ENCODE data around the gene DOCK1.

DOCK1 gene

GRCh38 chr10:127463548-127463947 is 558.3 kb downstream of the DOCK1 start:
- H2BK120ac ChIP-seq (ENCODE audit: low read depth, low read length): no peak overlapping the region
- H4K8ac ChIP-seq (ENCODE audit: low read depth, low read length): no peak overlapping the region
- H2BK15ac ChIP-seq (ENCODE audit: low read length): no peak overlapping the region
- H3K18ac ChIP-seq (ENCODE audit: low read length): peak overlapping the region; percentile 62
- peaks cover 0 to 5% of the 10 kb centered on the region in 2 donors for H3K9me3 ChIP-seq (replicated peaks in 1 of 2; ENCODE audit: control insufficient read depth in 2 of 2, insufficient read depth in 1 of 2, low read depth in 1 of 2, low read length in 2 of 2)
- H2AFZ ChIP-seq (ENCODE audit: low read length): no peak overlapping the region
- no peak overlapping the region for H3K14ac ChIP-seq (ENCODE audit: low read length)
- no peaks in the 10 kb centered on the region for H3K79me1 ChIP-seq (ENCODE audit: low read depth, low read length)
- H3K4ac ChIP-seq (ENCODE audit: low read length): no peak overlapping the region
- H3K4me1 ChIP-seq (ENCODE audit: control insufficient read depth in 2 of 2, insufficient read depth in 1 of 2, low read depth in 1 of 2, low read length in 2 of 2): peaks cover 0 to 5% of the 10 kb centered on the region in 2 donors
- H4K91ac ChIP-seq (ENCODE audit: low read depth, low read length, poor library complexity): no peak overlapping the region
- H3K27ac ChIP-seq (replicated peaks; ENCODE audit: low read length): no peak overlapping the region
- no peaks in the 10 kb centered on the region for H3K36me3 ChIP-seq (replicated peaks in 1 of 2; ENCODE audit: control insufficient read depth in 2 of 2, insufficient read depth in 2 of 2, low read length in 2 of 2)
- H2AK5ac ChIP-seq (ENCODE audit: low read depth, low read length): no peak overlapping the region
- no CpG with 5 or more reads among the region's 10 CpGs for WGBS, 2 donors (ENCODE audit: extremely low coverage in 2 of 2, insufficient read length in 2 of 2, insufficient replicate concordance in 1 of 2)
- H2BK12ac ChIP-seq (ENCODE audit: low read length): no peak overlapping the region
- no peak for DNase-seq (ENCODE audit: low spot score)
- no peak overlapping the region for H3K4me2 ChIP-seq (ENCODE audit: insufficient read depth, low read length, poor library complexity, severe bottlenecking)
- no peak overlapping the region for H3K23ac ChIP-seq (ENCODE audit: low read depth, low read length, poor library complexity)
- H3K27me3 ChIP-seq (ENCODE audit: control insufficient read depth in 3 of 3, insufficient read depth in 3 of 3, low read depth in 1 of 3, low read length in 3 of 3): peaks cover 0 to 9% (median 0%) of the 10 kb centered on the region in 3 experiments
- H2BK5ac ChIP-seq (ENCODE audit: low read length): no peak overlapping the region
- no peak overlapping the region for H3K4me3 ChIP-seq (ENCODE audit: low read length in 2 of 2)
- H3K9ac ChIP-seq (ENCODE audit: low read depth, low read length, poor library complexity): no peak overlapping the region

DNA sequence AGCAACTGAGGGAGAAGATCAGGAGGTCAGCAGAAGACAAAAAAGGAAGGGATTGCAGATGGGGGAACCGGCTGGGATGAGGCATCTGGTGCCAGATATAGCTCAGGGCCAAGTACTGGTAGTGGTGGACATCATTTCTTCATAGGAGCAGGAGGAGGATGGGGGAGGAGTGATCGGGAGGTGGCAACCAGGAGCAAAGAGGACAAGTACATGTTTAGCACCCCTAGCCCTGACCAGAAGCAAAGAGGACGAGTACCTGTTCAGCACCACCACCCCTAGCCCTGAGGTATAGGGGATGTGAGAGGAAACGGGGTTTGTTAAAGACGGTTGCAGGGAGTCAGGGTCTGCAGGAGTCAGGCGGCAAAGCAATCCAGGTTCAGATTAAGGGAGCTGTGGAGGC is 559.3 kb downstream of the DOCK1 start:
- no peaks in the 10 kb centered on the region for H3K36me3 ChIP-seq (replicated peaks in 1 of 2; ENCODE audit: control insufficient read depth in 2 of 2, insufficient read depth in 2 of 2, low read length in 2 of 2)

DNA sequence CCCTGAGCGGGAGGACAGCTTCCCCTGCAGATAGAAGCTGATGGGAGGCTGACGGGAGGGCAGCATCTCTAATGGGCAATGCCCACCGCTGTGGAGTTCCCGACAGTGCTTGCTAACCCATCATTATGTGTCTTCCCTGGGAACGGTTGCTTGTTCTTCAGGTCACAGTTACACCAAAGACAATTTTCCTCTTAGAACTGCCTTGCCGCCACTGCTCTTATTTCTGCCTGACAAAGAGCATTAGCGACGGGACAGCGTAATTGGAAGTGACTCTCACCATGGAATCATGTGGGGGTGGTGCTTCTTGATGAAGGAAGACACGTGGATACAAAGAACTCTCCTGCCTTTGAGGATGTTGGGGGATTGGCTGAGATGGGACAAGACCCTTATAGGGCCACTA is 562.6 kb downstream of the DOCK1 start:
- Histone ChIP-seq H3K9me3 (replicated peaks in 1 of 2; ENCODE audit: control insufficient read depth in 2 of 2, insufficient read depth in 1 of 2, low read depth in 1 of 2, low read length in 2 of 2) (no peaks in the 10 kb centered on the region), H2BK5ac (ENCODE audit: low read length) (no peak overlapping the region), H3K27ac (replicated peaks; ENCODE audit: low read length) (no peak overlapping the region), H3K23ac (ENCODE audit: low read depth, low read length, poor library complexity) (no peak overlapping the region), H3K36me3 (replicated peaks in 1 of 2; ENCODE audit: control insufficient read depth in 2 of 2, insufficient read depth in 2 of 2, low read length in 2 of 2) (no peaks in the 10 kb centered on the region), H4K8ac (ENCODE audit: low read depth, low read length) (no peak overlapping the region), H3K4me3 (ENCODE audit: low read length in 2 of 2) (peak overlapping the region in 1 of 2 donors; percentile 7), H4K91ac (ENCODE audit: low read depth, low read length, poor library complexity) (no peak overlapping the region), H3K79me1 (ENCODE audit: low read depth, low read length) (no peaks in the 10 kb centered on the region), H2BK120ac (ENCODE audit: low read depth, low read length) (no peak overlapping the region), H3K14ac (ENCODE audit: low read length) (no peak overlapping the region), H3K9ac (ENCODE audit: low read depth, low read length, poor library complexity) (no peak overlapping the region), H2BK12ac (ENCODE audit: low read length) (no peak overlapping the region), H2AK5ac (ENCODE audit: low read depth, low read length) (no peak overlapping the region), H3K4me2 (ENCODE audit: insufficient read depth, low read length, poor library complexity, severe bottlenecking) (no peak overlapping the region), H2BK15ac (ENCODE audit: low read length) (no peak overlapping the region), H3K18ac (ENCODE audit: low read length) (no peak overlapping the region), H2AFZ (ENCODE audit: low read length) (no peak overlapping the region), H3K4me1 (ENCODE audit: control insufficient read depth in 2 of 2, insufficient read depth in 1 of 2, low read depth in 1 of 2, low read length in 2 of 2) (peaks cover 0 to 5% of the 10 kb centered on the region in 2 donors), H3K4ac (ENCODE audit: low read length) (no peak overlapping the region), H3K27me3 (ENCODE audit: control insufficient read depth in 3 of 3, insufficient read depth in 3 of 3, low read depth in 1 of 3, low read length in 3 of 3) (peaks cover 0 to 9% (median 0%) of the 10 kb centered on the region in 3 experiments)
- DNase-seq (ENCODE audit: low spot score): no peak
- no CpG with 5 or more reads among the region's 10 CpGs for WGBS, 2 donors (ENCODE audit: extremely low coverage in 2 of 2, insufficient read length in 2 of 2, insufficient replicate concordance in 1 of 2)

More for the DNA sequence above, 559.3 kb downstream of the DOCK1 start:
- Histone ChIP-seq H3K27ac (replicated peaks; ENCODE audit: low read length) (no peak overlapping the region), H2BK15ac (ENCODE audit: low read length) (no peak overlapping the region), H2BK120ac (ENCODE audit: low read depth, low read length) (no peak overlapping the region), H2AK5ac (ENCODE audit: low read depth, low read length) (no peak overlapping the region), H2BK5ac (ENCODE audit: low read length) (no peak overlapping the region), H3K9me3 (replicated peaks in 1 of 2; ENCODE audit: control insufficient read depth in 2 of 2, insufficient read depth in 1 of 2, low read depth in 1 of 2, low read length in 2 of 2) (peaks cover 0 to 5% of the 10 kb centered on the region in 2 donors), H3K14ac (ENCODE audit: low read length) (no peak overlapping the region), H2BK12ac (ENCODE audit: low read length) (no peak overlapping the region), H3K4me1 (ENCODE audit: control insufficient read depth in 2 of 2, insufficient read depth in 1 of 2, low read depth in 1 of 2, low read length in 2 of 2) (peaks cover 0 to 5% of the 10 kb centered on the region in 2 donors), H3K9ac (ENCODE audit: low read depth, low read length, poor library complexity) (no peak overlapping the region), H3K4me2 (ENCODE audit: insufficient read depth, low read length, poor library complexity, severe bottlenecking) (no peak overlapping the region), H3K79me1 (ENCODE audit: low read depth, low read length) (no peaks in the 10 kb centered on the region), H4K91ac (ENCODE audit: low read depth, low read length, poor library complexity) (no peak overlapping the region), H3K4ac (ENCODE audit: low read length) (no peak overlapping the region), H2AFZ (ENCODE audit: low read length) (no peak overlapping the region), H3K4me3 (ENCODE audit: low read length in 2 of 2) (no peak overlapping the region), H3K18ac (ENCODE audit: low read length) (peak overlapping the region; percentile 60), H3K23ac (ENCODE audit: low read depth, low read length, poor library complexity) (no peak overlapping the region), H3K27me3 (ENCODE audit: control insufficient read depth in 3 of 3, insufficient read depth in 3 of 3, low read depth in 1 of 3, low read length in 3 of 3) (peaks cover 0 to 9% (median 0%) of the 10 kb centered on the region in 3 experiments), H4K8ac (ENCODE audit: low read depth, low read length) (no peak overlapping the region)
- DNase-seq (ENCODE audit: low spot score): no peak
- no CpG with 5 or more reads among the region's 6 CpGs for WGBS, 2 donors (ENCODE audit: extremely low coverage in 2 of 2, insufficient read length in 2 of 2, insufficient replicate concordance in 1 of 2)

DNA sequence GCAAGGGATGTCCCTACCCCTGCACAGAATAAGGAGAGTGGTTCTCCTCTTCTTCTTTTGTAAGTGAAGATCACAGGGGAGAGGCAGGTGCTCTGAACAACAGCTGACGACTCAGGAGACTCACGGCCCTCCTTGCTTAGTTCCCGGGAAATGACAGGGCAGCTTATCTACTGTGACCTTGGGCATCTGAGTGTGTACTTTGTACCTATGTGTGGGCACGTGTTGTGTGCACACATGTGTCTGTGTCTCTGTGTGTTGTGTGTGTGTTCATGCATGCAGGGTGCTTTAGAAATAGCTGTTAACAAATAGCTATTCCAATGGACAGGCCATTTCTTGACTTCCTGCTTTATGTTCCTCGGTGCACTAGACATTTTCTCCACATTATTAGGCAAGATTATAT is 563.4 kb downstream of the DOCK1 start:
- H4K91ac ChIP-seq (ENCODE audit: low read depth, low read length, poor library complexity): no peak overlapping the region
- peaks cover 0 to 5% of the 10 kb centered on the region in 2 donors for H3K4me1 ChIP-seq (ENCODE audit: control insufficient read depth in 2 of 2, insufficient read depth in 1 of 2, low read depth in 1 of 2, low read length in 2 of 2)
- H2AFZ ChIP-seq (ENCODE audit: low read length): no peak overlapping the region
- H3K36me3 ChIP-seq (replicated peaks in 1 of 2; ENCODE audit: control insufficient read depth in 2 of 2, insufficient read depth in 2 of 2, low read length in 2 of 2): no peaks in the 10 kb centered on the region
- no peak overlapping the region for H3K14ac ChIP-seq (ENCODE audit: low read length)
- H2AK5ac ChIP-seq (ENCODE audit: low read depth, low read length): no peak overlapping the region
- H2BK15ac ChIP-seq (ENCODE audit: low read length): no peak overlapping the region
- H3K4ac ChIP-seq (ENCODE audit: low read length): no peak overlapping the region
- H3K27ac ChIP-seq (replicated peaks; ENCODE audit: low read length): no peak overlapping the region
- no peak overlapping the region for H2BK5ac ChIP-seq (ENCODE audit: low read length)
- no peak overlapping the region for H3K4me3 ChIP-seq (ENCODE audit: low read length in 2 of 2)
- H3K9ac ChIP-seq (ENCODE audit: low read depth, low read length, poor library complexity): no peak overlapping the region
- H3K23ac ChIP-seq (ENCODE audit: low read depth, low read length, poor library complexity): no peak overlapping the region
- no peak for DNase-seq (ENCODE audit: low spot score)
- H3K4me2 ChIP-seq (ENCODE audit: insufficient read depth, low read length, poor library complexity, severe bottlenecking): no peak overlapping the region
- H3K79me1 ChIP-seq (ENCODE audit: low read depth, low read length): no peaks in the 10 kb centered on the region
- no peak overlapping the region for H4K8ac ChIP-seq (ENCODE audit: low read depth, low read length)
- H2BK12ac ChIP-seq (ENCODE audit: low read length): no peak overlapping the region
- H3K18ac ChIP-seq (ENCODE audit: low read length): no peak overlapping the region
- no CpG with 5 or more reads among the region's 5 CpGs for WGBS, 2 donors (ENCODE audit: extremely low coverage in 2 of 2, insufficient read length in 2 of 2, insufficient replicate concordance in 1 of 2)
- no peaks in the 10 kb centered on the region for H3K9me3 ChIP-seq (replicated peaks in 1 of 2; ENCODE audit: control insufficient read depth in 2 of 2, insufficient read depth in 1 of 2, low read depth in 1 of 2, low read length in 2 of 2)
- peaks cover 0 to 9% (median 0%) of the 10 kb centered on the region in 3 experiments for H3K27me3 ChIP-seq (ENCODE audit: control insufficient read depth in 3 of 3, insufficient read depth in 3 of 3, low read depth in 1 of 3, low read length in 3 of 3)
- H2BK120ac ChIP-seq (ENCODE audit: low read depth, low read length): no peak overlapping the region

Measured in neuronal stem cell (in vitro differentiated cells).